ENCODE measurements around the gene GTPBP1.

DNA sequence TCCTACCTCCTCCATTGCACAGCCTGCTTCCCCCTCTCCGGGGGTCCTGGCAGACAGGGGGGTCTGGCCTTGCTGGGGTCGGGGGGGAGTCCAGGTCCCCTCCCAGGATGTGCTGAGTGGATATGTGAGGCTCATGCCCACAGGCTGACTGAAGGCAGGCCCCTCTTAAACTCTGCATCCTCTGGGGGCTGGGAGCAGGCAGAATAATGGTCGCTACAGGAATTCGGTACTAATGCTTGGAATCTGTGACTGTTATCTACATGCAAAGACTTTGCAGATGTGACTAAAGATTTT, 51.7 kb downstream of the GTPBP1 start:
- TF ChIP-seq, protein P1, sequence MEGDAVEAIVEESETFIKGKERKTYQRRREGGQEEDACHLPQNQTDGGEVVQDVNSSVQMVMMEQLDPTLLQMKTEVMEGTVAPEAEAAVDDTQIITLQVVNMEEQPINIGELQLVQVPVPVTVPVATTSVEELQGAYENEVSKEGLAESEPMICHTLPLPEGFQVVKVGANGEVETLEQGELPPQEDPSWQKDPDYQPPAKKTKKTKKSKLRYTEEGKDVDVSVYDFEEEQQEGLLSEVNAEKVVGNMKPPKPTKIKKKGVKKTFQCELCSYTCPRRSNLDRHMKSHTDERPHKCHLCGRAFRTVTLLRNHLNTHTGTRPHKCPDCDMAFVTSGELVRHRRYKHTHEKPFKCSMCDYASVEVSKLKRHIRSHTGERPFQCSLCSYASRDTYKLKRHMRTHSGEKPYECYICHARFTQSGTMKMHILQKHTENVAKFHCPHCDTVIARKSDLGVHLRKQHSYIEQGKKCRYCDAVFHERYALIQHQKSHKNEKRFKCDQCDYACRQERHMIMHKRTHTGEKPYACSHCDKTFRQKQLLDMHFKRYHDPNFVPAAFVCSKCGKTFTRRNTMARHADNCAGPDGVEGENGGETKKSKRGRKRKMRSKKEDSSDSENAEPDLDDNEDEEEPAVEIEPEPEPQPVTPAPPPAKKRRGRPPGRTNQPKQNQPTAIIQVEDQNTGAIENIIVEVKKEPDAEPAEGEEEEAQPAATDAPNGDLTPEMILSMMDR (IDR thresholded peaks at IDR 0.05; ENCODE audit: low read length) = no peak
- TF ChIP-seq EZH2 (optimal IDR thresholded peaks at IDR 0.05; ENCODE audit: low read depth, low read length) (no peak), EZH2phosphoT487 (IDR thresholded peaks at IDR 0.05; ENCODE audit: low read length) (no peak)

Measured in MM.1S (cell line).